Stimulated activated CD4-positive, alpha-beta T cell treated with anti-CD3 and anti-CD28 coated beads, TNF-alpha, amount 100 ng/mL, for 1 hour (primary cell): ENCODE measurements around the gene ZBTB7C.
A peak's percentile ranks its signal among the peaks of the same experiment; 100 is the strongest.

Experiments
- DNase-seq, 3 donors: peaks; one replicate each; pipeline ENCODE4 v3.0.0-alpha.2; 2020; ENCODE audit warnings: low read depth in 3 of 3, low spot score in 1 of 3

ZBTB7C gene

GRCh38 chr18:48027401-48027963 is 381.7 kb downstream of the ZBTB7C start:
- DNase-seq, result no peak

DNA sequence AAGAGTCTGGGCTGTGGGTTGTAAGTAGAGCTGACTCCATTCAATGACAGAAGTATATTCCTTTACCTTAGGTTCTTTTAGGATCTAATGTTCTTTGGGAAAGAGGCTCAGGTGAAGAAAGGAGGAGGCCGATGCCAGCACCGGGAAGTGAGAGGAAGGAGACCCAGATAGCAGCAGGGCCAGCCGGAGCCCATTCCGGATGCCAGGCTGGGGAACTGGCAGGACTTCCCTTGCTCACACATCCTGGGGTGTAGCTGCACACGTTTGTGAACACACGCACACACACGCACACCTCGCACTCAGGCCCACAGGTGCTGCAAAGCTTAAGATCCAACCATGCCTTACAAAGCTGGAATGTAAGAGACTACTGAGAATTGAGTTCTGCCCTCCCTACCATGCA is 383.0 kb downstream of the ZBTB7C start:
- no peak for DNase-seq

- no peak for DNase-seq
These were observed 384.1 kb downstream of the ZBTB7C start for GRCh38 chr18:48024881-48025660.

GRCh38 chr18:48024009-48024512 is 385.1 kb downstream of the ZBTB7C start:
- no peak for DNase-seq

DNA sequence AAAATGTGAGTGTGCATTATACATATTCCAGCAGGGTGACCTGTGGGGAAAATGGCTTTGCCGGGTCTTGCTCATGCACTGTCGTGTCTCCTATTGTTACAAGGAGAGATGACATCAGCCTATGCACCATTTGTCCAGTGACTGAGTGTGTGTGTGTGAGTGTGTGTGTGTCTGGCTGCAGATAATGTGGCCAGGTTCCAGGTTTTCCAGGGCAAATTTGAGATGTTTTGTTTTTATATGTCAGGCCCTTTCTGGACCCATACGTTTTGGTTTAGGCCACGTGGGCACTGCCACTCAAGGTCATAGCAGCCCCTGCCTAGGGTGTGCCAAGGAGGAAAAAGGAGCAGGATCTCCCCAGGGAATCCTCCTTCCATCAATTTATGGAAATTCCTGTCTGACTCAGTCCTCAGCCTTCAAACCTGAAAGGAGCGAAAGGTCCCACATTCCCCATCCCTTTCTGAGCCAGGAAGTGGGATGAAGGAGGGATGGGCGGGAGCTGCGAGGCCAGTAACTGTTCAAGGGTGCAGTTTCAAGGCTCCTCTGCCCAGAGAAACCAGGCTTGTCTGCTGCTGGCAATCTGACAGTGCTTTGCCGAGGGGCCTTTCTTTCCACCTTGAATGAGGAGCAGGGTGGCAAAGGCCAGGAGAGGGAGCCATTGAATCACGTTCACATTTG is 385.7 kb downstream of the ZBTB7C start:
- no peak for DNase-seq

GRCh38 chr18:48022531-48023329 is 386.5 kb downstream of the ZBTB7C start:
- DNase-seq, result no peak

DNA sequence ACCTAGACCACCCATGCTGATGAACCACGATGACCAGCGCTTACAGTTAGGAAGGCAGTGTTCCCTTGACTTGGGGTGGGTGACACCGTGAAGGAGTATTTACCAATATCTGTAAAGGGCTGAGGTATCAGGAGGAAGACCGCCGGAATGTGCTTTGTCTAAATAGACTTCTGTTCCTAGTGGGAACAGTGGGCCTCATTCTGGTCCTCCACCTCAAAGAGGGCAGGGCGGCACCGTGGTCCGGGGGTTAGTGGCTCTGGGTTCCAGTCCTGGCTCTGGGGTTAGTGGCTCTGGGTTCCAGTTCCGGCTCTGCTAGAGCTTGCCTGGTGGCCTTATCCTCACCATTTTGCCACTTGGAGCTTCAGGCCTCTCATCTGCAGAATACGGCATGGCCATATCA is 387.2 kb downstream of the ZBTB7C start:
- DNase-seq, result no peak

DNA sequence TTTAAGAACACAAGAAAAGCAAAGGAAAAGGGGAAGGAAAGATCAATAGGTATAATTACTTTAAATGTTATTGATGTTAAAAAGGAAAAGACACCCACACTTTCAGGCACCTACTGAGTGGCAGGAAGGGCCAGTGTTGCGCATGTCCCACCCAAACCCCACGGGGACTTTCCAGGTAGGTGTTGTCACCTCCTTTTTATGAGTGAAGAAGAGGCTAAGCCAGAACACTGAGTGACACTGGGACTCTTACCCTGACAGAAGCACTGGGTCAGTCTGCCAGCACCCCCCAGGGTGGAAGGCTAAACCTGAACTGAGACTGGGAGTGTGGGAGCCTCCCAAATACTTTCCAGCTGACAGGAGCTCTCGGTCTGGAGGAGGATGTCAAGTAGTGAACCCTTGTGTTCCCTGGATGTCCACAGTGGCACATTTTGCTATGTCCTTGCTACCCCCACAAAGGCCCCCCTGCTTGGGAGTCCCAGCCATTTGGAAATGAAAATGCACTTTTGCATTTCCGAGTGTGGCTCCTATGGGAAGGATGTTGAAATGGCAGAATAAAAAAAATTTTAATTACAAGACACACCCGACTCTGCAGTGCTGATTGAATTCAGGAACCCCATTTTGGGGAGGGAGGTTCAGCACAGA is 387.8 kb downstream of the ZBTB7C start:
- no peak for DNase-seq

- no peak for DNase-seq
These were observed 388.6 kb downstream of the ZBTB7C start for GRCh38 chr18:48020337-48021250.

- no peak for DNase-seq
These were observed 389.4 kb downstream of the ZBTB7C start for GRCh38 chr18:48019557-48020325.

DNA sequence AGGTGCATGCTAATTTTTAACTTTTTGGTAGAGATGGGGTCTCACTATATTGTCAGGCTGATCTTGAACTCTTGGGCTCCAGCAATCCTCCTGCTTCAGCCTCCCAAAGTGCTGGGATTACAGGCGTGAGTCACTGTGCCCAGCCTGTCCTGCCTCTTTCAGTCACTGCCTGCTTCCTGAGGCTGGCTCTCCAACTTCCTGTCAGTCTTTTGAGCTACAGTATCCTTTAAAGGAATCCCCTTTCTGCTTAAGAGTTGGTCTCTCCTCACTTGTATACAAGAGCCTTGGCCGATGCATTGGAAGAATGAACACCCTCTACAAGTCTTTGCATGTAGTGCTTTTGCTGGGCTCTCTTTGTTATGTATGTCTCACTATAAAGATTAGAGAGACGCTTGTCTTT is 390.3 kb downstream of the ZBTB7C start:
- no peak for DNase-seq

GRCh38 chr18:48017635-48018034 is 391.5 kb downstream of the ZBTB7C start:
- DNase-seq, result no peak

DNA sequence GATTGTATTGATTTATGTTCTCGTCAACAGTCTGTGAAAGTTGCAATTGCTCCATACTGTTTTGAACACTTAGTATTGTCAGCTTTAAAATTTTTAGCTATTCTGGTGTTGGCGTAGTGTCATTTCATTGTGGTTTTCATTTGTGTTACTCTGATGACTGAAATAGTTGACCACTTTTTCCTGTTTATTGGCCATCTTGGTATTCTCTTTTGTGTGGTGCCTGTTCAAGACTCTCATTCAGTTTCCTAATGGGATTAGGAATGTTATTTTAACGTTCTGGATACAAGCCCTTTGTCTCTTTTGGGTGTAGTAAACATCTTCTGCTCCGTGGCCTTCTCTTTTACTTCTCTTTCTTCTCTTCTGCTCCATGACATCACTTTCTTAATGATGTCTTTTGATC is 396.0 kb downstream of the ZBTB7C start:
- DNase-seq, result no peak

GRCh38 chr18:48011926-48012465 is 397.2 kb downstream of the ZBTB7C start:
- DNase-seq, result no peak

DNA sequence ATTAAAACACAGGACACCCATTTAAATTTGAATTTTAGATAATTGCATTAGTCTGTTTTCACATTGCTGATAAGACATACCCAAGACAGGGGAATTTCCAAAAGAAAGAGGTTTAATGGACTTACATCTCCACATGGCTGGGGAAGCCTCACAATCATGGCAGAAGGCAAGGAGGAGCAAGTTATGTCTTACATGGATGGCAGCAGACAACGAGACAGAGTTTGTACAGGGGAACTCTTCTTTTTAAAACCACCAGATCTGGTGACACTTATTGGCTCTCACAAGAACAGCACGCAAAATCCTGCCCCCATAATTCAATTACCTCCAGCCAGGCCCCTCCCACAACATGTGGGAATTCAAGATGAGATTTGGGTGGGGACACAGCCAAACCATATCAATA is 398.9 kb downstream of the ZBTB7C start:
- no peak for DNase-seq

- no peak for DNase-seq
These were observed 400.0 kb downstream of the ZBTB7C start for GRCh38 chr18:48009116-48009745.

- DNase-seq, result peak in 1 of 3 donors; percentile 28
These were observed 401.1 kb downstream of the ZBTB7C start for GRCh38 chr18:48007955-48008701.

- no peak for DNase-seq
These were observed 401.8 kb downstream of the ZBTB7C start for GRCh38 chr18:48007381-48007780.
